GM18519 (cell line): ENCODE results near the gene FABP1.

ENCODE experiments used
- ATAC-seq: cut with Tn5 transposase; IDR thresholded peaks from one replicate; pipeline ENCODE4 v1.9.1; 2021; ENCODE audit warnings: mild to moderate bottlenecking, moderate library complexity; ENCODE audit not compliant: unreplicated experiment, low FRiP score

FABP1 gene

DNA sequence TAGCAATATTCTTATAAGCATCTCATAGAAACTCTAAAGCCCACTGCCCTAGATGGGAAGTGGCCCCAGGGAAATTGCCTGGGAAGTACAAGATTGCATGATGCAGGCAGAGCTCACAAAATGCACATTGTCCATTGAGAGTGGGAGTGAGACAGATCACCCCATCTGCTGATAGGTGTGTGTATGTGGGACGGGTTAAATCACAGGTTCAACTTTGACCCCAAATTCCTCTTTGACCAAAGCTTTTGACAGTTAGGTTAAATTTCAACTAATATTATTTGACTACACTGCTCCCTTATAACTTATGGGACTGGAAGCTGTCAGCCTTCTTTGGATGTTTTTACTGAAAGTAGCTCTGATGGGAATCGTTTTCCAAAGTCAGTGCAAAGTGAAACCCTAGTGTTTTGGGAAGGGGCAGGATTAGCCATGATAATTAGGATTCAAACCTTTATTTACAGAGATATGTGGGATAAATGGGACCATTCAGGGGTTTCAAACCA is 11.4 kb upstream of the FABP1 start:
- no peak for ATAC-seq

DNA sequence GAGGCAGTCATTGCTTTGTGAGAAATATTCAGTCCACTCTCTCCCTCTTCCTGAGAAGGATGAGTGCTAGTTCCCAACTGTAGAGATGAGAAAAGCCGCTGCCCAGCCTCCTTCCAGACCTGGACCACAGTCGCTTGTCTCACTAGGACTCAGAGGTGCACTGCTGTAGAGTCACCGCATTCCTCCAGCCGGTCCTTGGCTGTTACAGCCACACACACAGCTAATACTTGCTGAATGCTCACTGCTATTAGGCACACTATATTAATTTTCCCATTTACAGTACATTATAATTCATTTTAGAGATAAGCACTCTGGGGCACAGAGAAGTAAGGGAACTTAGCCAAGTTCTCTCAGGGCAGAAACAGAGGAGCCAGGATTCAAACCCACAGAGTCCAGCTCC is 10.0 kb upstream of the FABP1 start:
- no peak for ATAC-seq

DNA sequence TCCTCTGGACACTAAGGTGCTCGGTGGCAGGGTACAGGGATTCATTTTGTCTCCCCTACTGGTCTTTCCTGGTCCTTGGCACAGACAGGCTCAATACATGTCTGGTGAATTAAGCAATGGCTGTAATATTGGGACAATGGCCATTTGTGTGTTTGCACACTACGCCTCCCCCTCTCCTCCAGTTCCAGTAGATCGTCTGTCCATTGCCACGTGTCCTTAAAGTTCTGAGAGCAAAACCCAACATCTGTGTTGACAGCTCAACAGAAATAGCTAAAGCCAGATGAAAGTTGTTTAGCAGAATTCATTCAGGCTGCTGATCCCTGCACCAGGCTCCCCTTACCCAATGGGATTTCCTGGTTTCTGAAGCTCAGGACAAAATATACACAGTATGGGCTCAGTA is 9.0 kb upstream of the FABP1 start:
- no peak for ATAC-seq

DNA sequence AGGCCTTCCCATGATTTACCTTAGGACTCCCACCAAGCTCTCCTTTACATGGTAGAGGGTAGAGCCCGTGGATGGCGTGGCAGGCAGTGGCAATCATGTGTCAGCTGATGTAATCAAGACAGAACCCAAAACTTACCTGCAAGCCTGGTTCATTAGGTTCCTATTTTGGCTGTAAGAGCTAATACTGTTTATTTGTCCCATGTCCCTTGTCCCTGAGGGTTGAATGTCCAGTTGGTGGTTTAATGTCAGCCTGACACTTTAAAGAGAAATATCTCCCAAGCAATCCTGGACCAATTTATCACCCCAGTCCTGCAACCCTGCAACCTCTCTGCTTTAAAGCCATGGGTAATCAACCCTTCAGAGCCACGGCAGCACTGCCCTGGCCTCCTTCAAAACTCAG is 6.0 kb upstream of the FABP1 start:
- no peak for ATAC-seq

DNA sequence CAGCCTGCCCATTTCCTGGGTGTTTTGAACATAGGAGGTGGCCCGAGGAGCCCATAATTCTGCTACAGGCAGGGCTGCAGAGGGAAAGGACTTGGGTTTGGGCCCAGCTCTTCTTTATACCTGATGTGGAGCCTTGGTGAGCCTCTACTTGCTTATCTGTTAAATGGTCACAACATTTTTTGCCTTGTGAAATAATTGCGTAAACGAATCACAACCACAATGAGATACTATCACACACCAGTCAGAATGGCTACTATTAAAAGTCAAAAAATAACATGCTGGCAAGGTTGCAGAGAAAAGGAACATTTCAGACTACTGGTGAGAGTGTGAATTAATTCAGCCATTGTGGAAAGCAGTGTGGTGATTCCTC is 4.1 kb upstream of the FABP1 start:
- ATAC-seq, result no peak

DNA sequence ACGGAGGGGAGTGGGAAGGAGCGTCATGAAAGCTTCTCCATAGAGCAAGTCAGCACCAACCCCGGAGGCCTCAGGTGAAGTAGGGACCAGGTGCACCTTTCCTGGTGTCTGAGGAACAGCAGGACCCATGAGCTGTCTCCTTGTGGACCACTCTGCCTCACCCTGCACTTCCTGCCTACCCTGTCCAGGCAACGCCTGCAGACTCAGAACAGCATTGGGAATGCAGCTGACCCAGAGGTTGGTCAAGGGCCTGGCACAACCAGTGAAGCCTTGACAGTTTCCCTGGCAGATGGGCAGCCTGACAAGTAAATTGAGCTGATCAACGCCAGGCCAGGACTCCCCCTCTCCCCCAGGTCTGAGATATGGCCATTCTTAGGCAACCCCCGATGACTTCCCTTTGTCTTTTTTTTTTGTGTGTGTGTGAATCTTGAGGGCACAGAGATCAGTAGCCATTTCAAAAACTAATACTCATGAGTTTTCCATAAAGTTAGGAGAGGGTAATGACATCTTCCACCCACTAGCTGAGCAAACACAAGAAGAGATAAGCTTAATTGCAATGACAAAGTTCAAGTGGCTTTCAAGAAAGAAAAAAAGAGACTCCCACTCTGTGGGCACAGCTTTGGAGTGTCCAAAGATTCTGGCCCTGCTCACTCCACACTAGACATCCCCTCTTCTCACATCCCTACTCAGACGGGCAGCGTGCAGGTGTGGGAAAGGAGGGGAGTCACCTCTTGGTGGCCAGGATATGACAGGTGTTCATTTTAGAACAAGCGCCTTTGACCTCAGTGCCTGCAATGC is 3.5 kb upstream of the FABP1 start:
- no peak for ATAC-seq

DNA sequence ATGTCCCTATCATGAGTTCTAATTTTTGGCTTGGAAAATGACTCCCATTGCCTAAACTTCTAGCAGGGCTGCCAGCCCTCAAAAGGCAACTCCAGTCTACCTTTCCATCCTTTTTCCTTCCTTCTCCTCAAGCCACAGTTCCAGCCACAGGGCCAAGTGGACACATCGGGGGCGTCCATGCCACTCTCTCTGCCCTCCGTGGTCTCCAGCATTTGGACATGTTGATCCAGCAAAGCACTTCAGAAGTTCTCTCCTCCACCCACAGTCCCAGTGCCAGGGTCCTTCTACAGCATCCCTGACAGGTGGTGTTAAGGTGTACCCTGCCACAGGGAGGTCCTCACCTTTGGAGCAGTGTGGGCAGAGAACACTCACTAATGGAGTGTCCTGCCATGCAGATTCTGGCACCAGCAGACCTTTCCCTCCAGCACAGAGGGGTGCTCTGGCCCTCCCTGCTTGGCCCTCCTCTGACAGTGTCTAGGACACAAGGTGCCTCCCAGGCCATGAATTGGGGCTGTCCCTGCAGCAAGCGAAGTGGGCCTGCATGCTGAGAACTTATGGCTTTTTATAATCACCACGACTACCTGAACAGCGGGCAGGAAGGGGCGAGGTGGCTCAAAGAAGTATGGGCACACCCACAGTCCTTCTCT is 1.6 kb upstream of the FABP1 start:
- ATAC-seq, result no peak

DNA sequence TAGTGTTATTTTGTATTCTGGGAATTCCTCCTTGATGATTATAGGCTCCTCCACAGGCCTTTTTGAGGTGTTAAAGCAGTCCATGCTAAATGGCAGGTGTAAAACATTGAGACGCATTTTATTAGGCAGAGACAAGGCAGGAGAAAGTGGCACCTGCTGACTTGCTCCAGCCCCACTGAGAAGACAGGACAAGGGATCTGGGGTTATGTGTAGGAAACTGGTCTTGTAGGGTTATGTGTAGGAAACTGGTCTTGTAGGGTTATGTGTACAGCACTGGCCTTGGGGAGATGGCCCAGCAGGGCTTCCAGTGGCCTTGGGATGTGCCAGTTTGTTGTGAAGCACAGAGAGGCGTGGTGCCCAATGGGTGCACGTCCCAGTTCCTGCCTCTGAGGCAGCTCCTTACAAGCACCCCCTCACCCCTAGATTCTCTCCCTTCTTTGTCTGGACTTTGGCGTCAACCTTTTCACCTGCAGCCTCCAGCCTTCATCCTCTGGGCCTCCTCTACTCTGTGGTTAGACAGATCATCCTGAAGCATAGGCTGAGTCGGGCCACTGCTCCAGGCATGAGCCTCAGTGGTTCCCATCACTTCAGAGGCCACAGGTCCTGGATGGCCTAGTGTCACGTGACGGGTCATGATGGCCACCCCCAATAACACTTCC is 921 bp upstream of the FABP1 start:
- ATAC-seq, result no peak

DNA sequence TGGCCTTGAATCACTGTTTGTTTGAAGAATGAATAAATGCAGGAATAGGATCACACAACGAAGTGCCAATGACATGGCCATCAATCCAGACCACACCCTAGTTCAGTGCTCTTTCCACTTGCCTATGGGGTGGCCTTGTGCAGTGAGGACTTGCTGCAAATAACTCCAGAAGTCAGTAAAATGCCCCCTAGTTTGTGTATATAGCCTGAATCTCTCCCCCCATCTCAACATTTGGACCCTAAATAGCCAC is 299 bp downstream of the FABP1 start:
- ATAC-seq, result no peak

DNA sequence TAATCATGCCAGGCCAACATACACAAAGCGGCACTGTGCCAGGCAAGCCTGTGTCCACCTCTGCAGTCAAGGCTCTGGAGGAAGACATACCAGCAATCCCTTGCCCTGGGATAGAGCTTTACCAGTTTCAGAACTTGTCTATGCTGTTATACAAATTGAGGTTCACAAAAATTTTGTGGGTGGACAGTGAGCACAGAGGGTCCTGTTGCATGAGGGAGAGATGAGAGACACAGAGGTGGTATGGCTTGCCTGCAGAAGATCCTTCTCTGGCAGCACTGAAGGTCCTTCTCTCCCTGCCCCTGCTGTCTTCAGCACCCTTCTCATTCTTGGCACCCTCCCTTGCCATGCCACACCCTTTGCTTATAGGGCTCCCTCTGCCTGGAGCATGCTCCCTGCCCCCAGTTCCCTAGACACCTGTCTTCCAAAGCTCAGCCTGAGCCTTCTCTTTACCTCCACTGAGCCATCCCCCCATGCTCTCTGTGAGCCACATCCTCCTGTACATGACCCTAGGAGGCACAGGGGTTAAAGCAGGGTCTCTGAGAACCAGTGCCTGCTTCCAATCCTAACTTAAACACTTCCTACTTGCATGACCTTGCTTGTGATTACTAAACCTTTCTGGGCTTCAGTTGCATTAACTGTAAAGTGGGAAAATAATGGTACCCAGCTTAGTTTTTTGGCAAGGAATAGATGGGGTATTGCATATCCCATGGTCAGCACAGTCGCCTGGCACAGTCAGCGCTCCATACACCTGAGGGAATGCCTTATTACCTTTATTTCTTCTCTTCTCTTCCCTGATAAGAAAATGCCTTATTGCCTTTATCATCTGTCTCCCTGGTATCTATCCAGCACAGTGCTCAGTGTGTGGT is 857 bp downstream of the FABP1 start:
- ATAC-seq, result no peak

DNA sequence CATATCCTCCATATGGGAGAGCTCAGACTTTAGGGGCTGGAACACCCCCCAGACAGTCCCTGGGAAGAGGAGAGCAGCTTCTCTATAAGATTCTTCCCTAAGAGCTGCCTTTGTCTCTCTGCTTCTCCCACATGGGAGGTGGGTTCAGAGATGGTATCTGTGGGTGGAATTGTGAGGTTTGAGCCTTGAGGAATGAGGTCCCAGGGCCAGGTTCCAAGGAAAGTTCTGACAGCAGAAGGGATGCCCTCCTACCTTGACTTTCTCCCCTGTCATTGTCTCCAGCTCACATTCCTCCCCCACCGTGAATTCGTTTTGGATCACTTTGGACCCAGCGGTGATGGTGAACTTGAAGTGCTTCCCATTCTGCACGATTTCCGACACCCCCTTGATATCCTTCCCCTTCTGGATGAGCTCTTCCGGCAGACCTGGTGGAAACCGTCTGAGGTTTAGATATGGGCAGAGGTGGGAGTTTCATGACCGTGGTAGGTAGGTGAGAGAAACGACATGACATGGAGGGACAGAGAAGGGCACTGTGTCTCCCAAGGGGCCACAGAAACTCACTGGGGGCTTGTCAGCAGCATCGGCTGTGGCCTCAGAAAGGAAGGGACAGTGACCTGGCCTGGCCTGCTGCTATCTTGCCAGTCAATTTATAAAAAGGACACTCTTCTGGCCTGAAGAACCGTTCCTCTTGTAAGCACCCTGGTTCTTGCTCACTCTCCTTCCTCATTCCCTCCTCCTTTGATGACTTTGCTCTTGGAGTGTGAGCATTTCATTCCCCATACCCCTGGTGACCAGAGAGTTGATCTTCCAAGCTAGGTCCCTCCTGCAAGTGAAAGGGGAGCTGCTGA is 1.7 kb downstream of the FABP1 start:
- no peak for ATAC-seq

DNA sequence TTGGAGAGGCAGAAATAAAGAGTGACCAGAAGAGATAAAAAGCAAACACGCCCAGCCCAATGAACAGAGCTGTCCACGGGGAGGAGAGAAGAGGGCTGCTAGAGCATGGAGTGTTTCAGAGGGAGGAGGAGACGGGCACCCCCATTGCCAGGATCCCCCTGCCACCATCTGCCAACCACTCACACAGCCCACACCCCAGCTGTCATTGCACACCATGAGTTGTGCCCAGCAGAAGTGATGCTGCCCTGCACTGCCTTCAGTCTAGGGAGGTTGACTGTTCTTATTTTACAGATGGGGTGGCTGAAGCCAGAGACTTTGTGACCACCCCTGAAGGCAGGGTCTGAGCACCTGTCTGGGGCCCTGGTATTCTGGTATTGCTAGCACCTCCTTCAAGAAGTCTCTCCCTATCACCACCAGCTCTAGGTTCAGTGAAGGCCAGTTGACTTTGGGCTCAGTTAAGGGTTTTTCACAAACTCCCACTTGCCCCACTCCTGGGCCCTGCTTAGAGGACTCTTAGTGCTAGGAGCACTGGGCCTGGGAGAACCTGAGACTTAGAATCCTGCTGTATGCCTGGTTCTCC is 2.4 kb downstream of the FABP1 start:
- no peak for ATAC-seq

DNA sequence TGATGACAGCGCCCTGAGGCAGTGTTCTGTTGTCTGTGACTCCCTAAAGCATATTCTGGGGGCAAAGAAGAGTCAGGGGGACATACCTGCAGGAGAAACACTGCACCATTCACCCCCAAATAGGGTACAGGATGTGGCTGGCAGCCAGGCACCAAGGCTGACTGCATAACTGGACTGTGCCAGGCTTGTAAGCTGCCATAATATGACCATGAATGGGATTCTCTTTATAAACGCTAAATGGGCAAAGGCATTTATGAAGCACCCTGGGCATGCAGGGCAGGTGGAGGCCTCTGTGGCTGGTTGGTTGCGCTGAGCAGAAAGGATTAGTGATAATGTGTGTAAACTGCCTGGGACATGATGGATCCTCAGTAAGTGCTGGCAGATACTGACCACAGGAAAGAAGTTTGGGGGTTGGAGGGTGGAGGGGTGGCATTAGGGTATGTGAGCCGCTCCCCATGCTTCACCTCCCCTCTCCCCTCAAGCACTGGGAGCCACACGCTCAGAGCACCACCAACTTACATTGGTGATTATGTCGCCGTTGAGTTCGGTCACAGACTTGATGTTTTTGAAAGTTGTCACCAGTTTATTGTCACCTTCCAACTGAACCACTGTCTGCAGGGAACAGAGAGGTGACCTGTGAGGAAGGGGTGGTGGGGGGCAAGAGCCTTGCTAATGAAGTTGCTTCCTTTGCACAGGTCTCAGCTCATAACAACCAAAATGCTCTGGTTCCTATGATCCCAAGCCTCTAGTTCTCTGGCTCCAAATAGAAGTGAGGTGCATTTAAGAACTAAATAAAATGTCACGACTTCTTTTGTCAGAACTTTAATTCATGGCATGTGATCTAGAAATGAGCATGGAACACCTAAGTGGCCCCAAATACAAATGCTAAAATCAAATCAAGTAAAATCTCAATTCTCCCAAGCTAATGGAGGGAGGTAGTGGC is 3.6 kb downstream of the FABP1 start:
- ATAC-seq, result no peak

DNA sequence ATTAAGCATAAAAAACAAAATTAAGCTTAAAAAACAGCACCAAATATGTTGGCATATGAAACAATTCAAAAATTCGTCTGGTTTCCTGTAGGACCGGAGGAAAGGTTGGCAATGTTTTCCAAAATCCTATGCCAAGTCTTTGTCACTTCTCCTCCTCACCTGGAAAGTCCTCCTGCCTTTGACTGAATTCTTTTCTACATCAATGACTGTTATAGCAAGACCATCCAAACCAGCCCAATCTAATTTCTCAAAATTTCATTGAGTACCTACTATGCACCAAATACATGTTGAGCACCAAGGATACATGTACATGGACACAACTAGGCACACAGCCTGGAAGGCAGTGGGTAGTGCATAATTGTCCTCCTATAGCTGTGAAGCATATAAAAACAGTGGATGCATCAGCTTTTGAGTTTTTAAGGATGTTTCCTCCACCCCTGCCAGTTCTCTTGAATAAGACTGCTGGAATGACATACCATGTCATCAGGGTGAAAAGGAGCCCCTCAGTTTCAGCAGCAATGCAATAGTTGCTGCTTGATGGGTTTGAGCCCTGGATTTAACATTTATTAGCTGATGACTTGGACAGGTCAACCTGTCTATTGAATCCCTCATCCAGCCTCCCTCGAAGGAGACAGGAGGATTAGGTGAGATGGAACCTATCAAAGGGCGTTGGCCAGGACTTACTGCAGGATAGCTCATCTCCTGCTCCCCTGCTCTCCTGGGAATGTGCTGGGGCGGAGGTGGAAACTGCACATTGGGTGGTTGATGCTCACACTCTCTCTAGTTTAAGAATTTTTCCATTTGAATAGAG is 4.5 kb downstream of the FABP1 start:
- ATAC-seq, result no peak

DNA sequence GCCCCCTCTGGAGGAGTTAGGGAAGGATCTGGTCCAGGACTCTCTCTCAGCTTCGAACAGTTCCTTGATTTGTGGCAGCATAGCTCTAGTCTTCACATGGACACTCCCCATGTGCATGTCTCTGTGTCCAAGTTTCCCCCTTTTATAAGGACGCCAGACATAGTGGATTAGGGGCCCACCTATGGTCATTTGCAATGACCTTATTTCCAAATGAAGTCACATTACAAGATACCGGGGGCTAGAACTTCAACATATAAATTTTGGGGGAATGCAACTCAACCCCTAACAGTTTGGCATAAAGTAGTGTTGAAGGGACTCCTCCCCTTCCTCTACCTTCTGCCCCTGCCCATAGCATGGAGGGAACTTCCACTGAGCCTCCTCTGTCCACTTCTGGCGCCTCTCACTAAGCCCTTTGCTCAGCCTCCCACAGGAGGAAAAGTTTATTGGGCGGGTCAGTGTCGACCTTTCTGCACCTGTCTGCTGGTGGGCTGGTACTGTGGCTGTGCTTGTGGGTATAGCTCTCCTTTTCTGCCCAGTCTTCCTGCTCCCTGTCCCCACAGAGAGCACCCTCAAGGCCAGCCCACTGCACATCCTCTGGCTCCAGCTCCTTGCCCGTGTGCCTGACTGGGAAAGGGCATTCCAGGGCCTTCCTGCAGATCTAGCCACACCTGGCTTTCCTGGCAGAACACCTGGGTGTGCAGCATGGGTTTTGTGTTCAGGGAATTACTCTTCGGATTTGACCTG is 5.5 kb downstream of the FABP1 start:
- ATAC-seq, result no peak

DNA sequence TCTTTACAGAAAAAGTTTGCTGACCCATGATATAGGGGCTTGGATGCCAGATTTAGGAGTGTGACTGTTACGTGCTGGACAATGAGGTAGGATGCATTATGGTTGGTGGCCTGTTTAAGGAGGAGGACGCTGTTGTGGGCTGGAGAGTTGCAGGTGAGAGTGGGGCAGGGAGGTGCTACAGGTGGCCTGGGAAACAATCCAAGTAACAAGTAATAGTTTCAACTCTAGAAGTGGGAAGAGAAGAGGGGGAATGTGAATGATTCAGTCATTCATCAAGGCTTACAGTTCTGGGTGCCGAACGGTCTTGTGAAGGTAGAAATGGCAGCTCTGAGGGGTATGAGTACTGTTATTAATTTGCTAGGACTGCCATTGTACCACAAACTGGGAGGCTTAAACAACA is 6.2 kb downstream of the FABP1 start:
- no peak for ATAC-seq

DNA sequence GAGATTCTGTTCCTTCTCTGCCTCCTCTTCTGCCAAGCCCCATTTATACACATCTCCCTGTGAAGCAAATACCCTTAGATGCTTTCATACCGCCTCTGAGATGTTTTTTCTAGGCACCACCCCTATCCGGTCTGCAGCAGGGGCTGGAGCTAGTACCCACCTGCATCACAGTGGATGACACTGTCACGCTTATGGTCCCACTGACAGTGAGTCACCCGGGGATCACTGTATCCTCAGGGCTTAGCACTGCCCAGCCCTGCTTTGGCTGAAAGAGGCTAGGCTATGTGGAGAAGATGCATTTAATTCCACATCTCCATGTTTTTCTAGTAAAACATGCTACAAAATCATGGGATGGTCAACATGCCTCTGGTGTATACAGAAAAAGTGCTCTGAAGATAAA is 9.9 kb downstream of the FABP1 start:
- no peak for ATAC-seq
